ENCODE data around the gene ARHGEF10L. TPM values are rescaled to one million over a fixed set of nuclear protein-coding genes. Genes with fewer than 3 reads are reported as not detected.
"Not testable (repeated sequence)": the region's sequence is repeated elsewhere in the genome, so short reads cannot be mapped to it uniquely, and the experiment has no call there.

Gene ARHGEF10L
- total and polyA plus RNA-seq, 4 donors = 20.7 to 61.0 (median 42.1) TPM

- WGBS (ENCODE audit: insufficient coverage) = 86% methylated on average over 15 of the region's 16 CpGs
- Histone ChIP-seq H3K27me3 (ENCODE audit: control insufficient read depth, insufficient read depth, low read length) (no peaks in the 10 kb centered on the region), H3K4me3 (ENCODE audit: low read depth, low read length) (no peak overlapping the region), H3K27ac (ENCODE audit: low read depth, low read length) (no peak overlapping the region), H3K4me1 (ENCODE audit: control insufficient read depth, insufficient read depth, low read length) (peaks cover 4% of the 10 kb centered on the region), H3K36me3 (ENCODE audit: control insufficient read depth, insufficient read depth, low read length) (peaks cover 86% of the 10 kb centered on the region), H3K9me3 (ENCODE audit: control insufficient read depth, insufficient read depth, low read length) (no peaks in the 10 kb centered on the region)
- no peak for DNase-seq (ENCODE audit: low read depth in 4 of 6, low spot score in 6 of 6)
These were observed 87.9 kb downstream of the ARHGEF10L start for GRCh38 chr1:17627239-17628052.

GRCh38 chr1:17629046-17629445 is 89.5 kb downstream of the ARHGEF10L start:
- not testable (repeated sequence) for H3K27me3 ChIP-seq (ENCODE audit: control insufficient read depth, insufficient read depth, low read length); H3K9me3 ChIP-seq (ENCODE audit: control insufficient read depth, insufficient read depth, low read length); H3K27ac ChIP-seq (ENCODE audit: low read depth, low read length); H3K4me1 ChIP-seq (ENCODE audit: control insufficient read depth, insufficient read depth, low read length); DNase-seq (ENCODE audit: low read depth in 4 of 6, low spot score in 6 of 6); H3K4me3 ChIP-seq (ENCODE audit: low read depth, low read length)
- H3K36me3 ChIP-seq (ENCODE audit: control insufficient read depth, insufficient read depth, low read length) = peaks cover 85% of the 10 kb centered on the region
- 67% methylated on average over 2 of the region's 5 CpGs for WGBS (ENCODE audit: insufficient coverage)

GRCh38 chr1:17629460-17629859 is 90.0 kb downstream of the ARHGEF10L start:
- Histone ChIP-seq H3K4me3 (ENCODE audit: low read depth, low read length) (no peak overlapping the region), H3K4me1 (ENCODE audit: control insufficient read depth, insufficient read depth, low read length) (peaks cover 6% of the 10 kb centered on the region), H3K27me3 (ENCODE audit: control insufficient read depth, insufficient read depth, low read length) (no peaks in the 10 kb centered on the region), H3K27ac (ENCODE audit: low read depth, low read length) (no peak overlapping the region), H3K36me3 (ENCODE audit: control insufficient read depth, insufficient read depth, low read length) (peaks cover 85% of the 10 kb centered on the region), H3K9me3 (ENCODE audit: control insufficient read depth, insufficient read depth, low read length) (no peaks in the 10 kb centered on the region)
- 74% methylated on average over 7 of the region's 11 CpGs for WGBS (ENCODE audit: insufficient coverage)
- no peak for DNase-seq (ENCODE audit: low read depth in 4 of 6, low spot score in 6 of 6)

- peaks cover 10% of the 10 kb centered on the region for H3K4me1 ChIP-seq (ENCODE audit: control insufficient read depth, insufficient read depth, low read length)
- no peak overlapping the region for H3K27ac ChIP-seq (ENCODE audit: low read depth, low read length)
- WGBS (ENCODE audit: insufficient coverage) = 86% methylated on average over 14 of the region's 16 CpGs
- no peaks in the 10 kb centered on the region for H3K9me3 ChIP-seq (ENCODE audit: control insufficient read depth, insufficient read depth, low read length)
- H3K4me3 ChIP-seq (ENCODE audit: low read depth, low read length) = no peak overlapping the region
- peaks cover 85% of the 10 kb centered on the region for H3K36me3 ChIP-seq (ENCODE audit: control insufficient read depth, insufficient read depth, low read length)
- DNase-seq (ENCODE audit: low read depth in 4 of 6, low spot score in 6 of 6) = no peak
- no peaks in the 10 kb centered on the region for H3K27me3 ChIP-seq (ENCODE audit: control insufficient read depth, insufficient read depth, low read length)
These were observed 90.7 kb downstream of the ARHGEF10L start for GRCh38 chr1:17630048-17630830.

- Histone ChIP-seq H3K4me1 (ENCODE audit: control insufficient read depth, insufficient read depth, low read length) (peaks cover 15% of the 10 kb centered on the region), H3K9me3 (ENCODE audit: control insufficient read depth, insufficient read depth, low read length) (no peaks in the 10 kb centered on the region), H3K4me3 (ENCODE audit: low read depth, low read length) (no peak overlapping the region), H3K27ac (ENCODE audit: low read depth, low read length) (no peak overlapping the region), H3K27me3 (ENCODE audit: control insufficient read depth, insufficient read depth, low read length) (no peaks in the 10 kb centered on the region), H3K36me3 (ENCODE audit: control insufficient read depth, insufficient read depth, low read length) (peaks cover 85% of the 10 kb centered on the region)
- no peak for DNase-seq (ENCODE audit: low read depth in 4 of 6, low spot score in 6 of 6)
- WGBS (ENCODE audit: insufficient coverage) = no CpG with 5 or more reads among the region's 6 CpGs
These were observed 91.5 kb downstream of the ARHGEF10L start for GRCh38 chr1:17630986-17631385.

- H3K4me3 ChIP-seq (ENCODE audit: low read depth, low read length) = no peak overlapping the region
- H3K4me1 ChIP-seq (ENCODE audit: control insufficient read depth, insufficient read depth, low read length) = peaks cover 15% of the 10 kb centered on the region
- no peak for DNase-seq (ENCODE audit: low read depth in 4 of 6, low spot score in 6 of 6)
- H3K27me3 ChIP-seq (ENCODE audit: control insufficient read depth, insufficient read depth, low read length) = no peaks in the 10 kb centered on the region
- peaks cover 84% of the 10 kb centered on the region for H3K36me3 ChIP-seq (ENCODE audit: control insufficient read depth, insufficient read depth, low read length)
- no peaks in the 10 kb centered on the region for H3K9me3 ChIP-seq (ENCODE audit: control insufficient read depth, insufficient read depth, low read length)
- no peak overlapping the region for H3K27ac ChIP-seq (ENCODE audit: low read depth, low read length)
- WGBS (ENCODE audit: insufficient coverage) = 98% methylated on average over 8 of the region's 8 CpGs
These were observed 91.9 kb downstream of the ARHGEF10L start for GRCh38 chr1:17631410-17631809.

GRCh38 chr1:17632106-17632505 is 92.6 kb downstream of the ARHGEF10L start:
- no peak overlapping the region for H3K27ac ChIP-seq (ENCODE audit: low read depth, low read length)
- 89% methylated on average over 16 of the region's 19 CpGs for WGBS (ENCODE audit: insufficient coverage)
- no peak for DNase-seq (ENCODE audit: low read depth in 4 of 6, low spot score in 6 of 6)
- peaks cover 15% of the 10 kb centered on the region for H3K4me1 ChIP-seq (ENCODE audit: control insufficient read depth, insufficient read depth, low read length)
- peaks cover 86% of the 10 kb centered on the region for H3K36me3 ChIP-seq (ENCODE audit: control insufficient read depth, insufficient read depth, low read length)
- H3K9me3 ChIP-seq (ENCODE audit: control insufficient read depth, insufficient read depth, low read length) = no peaks in the 10 kb centered on the region
- no peaks in the 10 kb centered on the region for H3K27me3 ChIP-seq (ENCODE audit: control insufficient read depth, insufficient read depth, low read length)
- no peak overlapping the region for H3K4me3 ChIP-seq (ENCODE audit: low read depth, low read length)

GRCh38 chr1:17632541-17633184 is 93.2 kb downstream of the ARHGEF10L start:
- Histone ChIP-seq H3K4me1 (ENCODE audit: control insufficient read depth, insufficient read depth, low read length) (peaks cover 15% of the 10 kb centered on the region), H3K27me3 (ENCODE audit: control insufficient read depth, insufficient read depth, low read length) (no peaks in the 10 kb centered on the region), H3K36me3 (ENCODE audit: control insufficient read depth, insufficient read depth, low read length) (peaks cover 86% of the 10 kb centered on the region), H3K27ac (ENCODE audit: low read depth, low read length) (no peak overlapping the region), H3K4me3 (ENCODE audit: low read depth, low read length) (no peak overlapping the region), H3K9me3 (ENCODE audit: control insufficient read depth, insufficient read depth, low read length) (no peaks in the 10 kb centered on the region)
- no peak for DNase-seq (ENCODE audit: low read depth in 4 of 6, low spot score in 6 of 6)
- 88% methylated on average over 10 of the region's 12 CpGs for WGBS (ENCODE audit: insufficient coverage)

GRCh38 chr1:17633654-17634053 is 94.2 kb downstream of the ARHGEF10L start:
- WGBS (ENCODE audit: insufficient coverage) = 60% methylated on average over 8 of the region's 8 CpGs
- H3K27me3 ChIP-seq (ENCODE audit: control insufficient read depth, insufficient read depth, low read length) = no peaks in the 10 kb centered on the region
- H3K4me1 ChIP-seq (ENCODE audit: control insufficient read depth, insufficient read depth, low read length) = peaks cover 15% of the 10 kb centered on the region
- H3K27ac ChIP-seq (ENCODE audit: low read depth, low read length) = no peak overlapping the region
- no peak for DNase-seq (ENCODE audit: low read depth in 4 of 6, low spot score in 6 of 6)
- no peak overlapping the region for H3K4me3 ChIP-seq (ENCODE audit: low read depth, low read length)
- H3K36me3 ChIP-seq (ENCODE audit: control insufficient read depth, insufficient read depth, low read length) = peaks cover 91% of the 10 kb centered on the region
- H3K9me3 ChIP-seq (ENCODE audit: control insufficient read depth, insufficient read depth, low read length) = no peaks in the 10 kb centered on the region
